GM18505 (cell line): ENCODE measurements around the gene RNF213.
"Not testable (repeated sequence)": the region's sequence is repeated elsewhere in the genome, so short reads cannot be mapped to it uniquely, and the experiment has no call there.

Experiments
- ATAC-seq: cut with Tn5 transposase; IDR thresholded peaks from one replicate; pipeline ENCODE4 v1.9.1; 2021; ENCODE audit not compliant: unreplicated experiment
- POLR2A ChIP-seq: IDR thresholded peaks from 4 replicates; pipeline ENCODE4 v1.6.1; 2011; ENCODE audit warnings: borderline replicate concordance; ENCODE audit not compliant: insufficient read depth, insufficient read length; ENCODE audit errors: extremely low read depth

RNF213 gene

DNA sequence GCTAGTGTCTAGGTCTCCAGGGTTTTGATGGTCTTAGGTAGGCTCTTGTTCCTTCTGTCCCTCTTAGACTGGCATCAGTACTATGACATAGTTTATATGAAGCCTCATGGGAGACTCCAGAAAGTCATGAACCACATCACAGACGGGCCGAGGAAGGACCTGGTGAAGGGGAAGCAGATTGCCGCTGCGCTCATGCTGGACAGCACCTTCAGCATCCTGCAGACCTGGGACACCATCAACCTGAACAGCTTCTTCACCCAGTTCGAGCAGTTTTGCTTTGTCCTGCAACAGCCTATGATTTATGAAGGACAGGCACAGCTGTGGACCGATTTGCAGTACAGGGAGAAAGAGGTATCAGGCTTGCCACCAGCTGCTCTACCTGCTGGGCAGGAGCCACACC, 34.0 kb downstream of the RNF213 start:
- no peak for TF ChIP-seq POLR2A
- ATAC-seq: no peak

DNA sequence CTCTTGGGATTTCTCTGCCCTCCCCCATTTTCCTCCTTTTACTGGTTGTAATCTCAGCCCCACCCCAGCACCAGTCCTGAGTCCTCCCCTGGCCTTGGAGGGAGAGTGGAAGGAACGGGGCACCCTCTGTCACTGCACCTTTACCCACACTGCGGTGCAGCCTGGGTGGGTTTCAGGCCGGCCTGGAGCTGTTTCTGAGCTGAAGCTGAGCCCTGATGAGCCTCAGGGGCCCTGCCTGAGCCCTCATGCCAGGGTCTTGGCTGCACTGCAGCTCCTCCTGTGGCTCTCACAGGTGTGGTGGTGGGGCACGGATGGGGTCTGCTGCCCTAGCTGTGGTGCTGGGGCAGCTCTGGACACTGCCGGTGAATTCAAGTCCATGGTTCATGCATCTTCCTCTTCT, 34.5 kb downstream of the RNF213 start:
- no peak for TF ChIP-seq POLR2A
- no peak for ATAC-seq

DNA sequence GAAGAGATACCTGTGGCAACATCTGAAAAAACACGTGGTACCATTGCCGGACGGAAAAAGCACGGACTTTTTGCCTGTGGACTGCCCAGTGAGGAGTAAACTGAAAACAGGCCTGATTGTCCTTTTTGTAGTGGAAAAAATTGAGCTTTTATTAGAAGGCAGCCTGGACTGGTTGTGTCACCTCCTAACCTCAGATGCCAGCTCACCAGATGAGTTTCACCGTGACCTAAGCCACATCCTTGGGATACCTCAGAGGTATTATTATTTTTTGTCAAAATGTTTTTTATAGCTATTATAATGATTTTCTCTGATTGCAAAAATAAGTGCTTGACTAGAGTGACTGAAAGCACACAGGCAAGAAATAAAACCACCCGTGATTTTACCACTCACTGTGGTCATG, 34.9 kb downstream of the RNF213 start:
- ATAC-seq: no peak
- TF ChIP-seq POLR2A: no peak

DNA sequence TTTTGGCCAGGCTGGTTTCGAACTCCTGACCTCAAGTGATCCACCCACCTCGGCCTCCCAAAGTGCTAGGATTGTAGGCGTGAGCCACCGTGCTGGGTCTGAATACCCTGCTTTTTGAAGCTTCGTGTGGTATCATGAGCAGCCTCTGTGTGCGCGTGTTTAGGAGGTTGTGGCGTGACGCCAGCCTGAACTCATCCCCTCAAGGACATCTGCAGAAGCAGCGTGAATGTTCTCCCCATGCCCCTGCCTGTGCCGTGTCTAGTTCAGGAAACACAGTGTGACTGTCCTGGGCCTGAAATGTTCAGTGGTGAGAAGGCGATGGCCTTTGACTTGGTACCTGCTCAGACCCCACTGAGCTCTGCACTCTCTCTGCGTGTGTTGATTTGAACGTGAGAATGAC, 35.6 kb downstream of the RNF213 start:
- no peak for TF ChIP-seq POLR2A
- no peak for ATAC-seq

GRCh38 chr17:80297996-80298560, 37.4 kb downstream of the RNF213 start:
- no peak for ATAC-seq
- no peak for TF ChIP-seq POLR2A

DNA sequence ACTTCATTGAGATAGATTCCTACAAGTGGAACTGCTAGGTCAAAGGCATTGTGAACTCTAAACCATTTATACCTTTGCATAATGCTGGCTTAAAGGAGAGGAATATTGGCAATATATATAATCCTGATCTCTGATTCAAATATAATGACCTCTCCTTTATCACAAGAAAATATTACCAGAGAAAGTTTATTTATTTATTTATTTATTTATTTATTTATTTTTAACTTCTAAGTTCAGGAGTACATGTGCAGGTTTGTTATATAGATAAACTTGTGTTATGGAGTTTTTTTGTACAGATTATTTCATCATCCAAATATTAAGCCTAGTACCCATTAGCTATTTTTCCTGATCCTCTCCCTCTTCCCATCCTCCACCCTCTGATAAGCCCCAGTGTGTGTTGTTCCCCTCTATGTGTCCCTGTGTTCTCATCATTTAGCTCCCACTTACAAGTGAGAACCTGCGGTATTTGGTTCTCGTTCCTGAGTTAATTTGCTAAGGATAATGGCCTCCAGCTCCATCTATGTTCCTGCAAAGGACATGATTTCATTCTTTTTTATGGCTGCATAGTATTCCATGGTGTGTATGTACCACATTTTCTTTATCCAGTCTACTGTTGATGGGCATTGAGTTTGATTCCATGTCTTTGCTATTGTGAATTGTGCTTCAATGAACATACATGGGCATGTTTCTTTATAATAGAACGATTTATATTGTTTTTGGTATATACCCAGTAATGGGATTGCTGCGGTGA, 38.9 kb downstream of the RNF213 start:
- not testable (repeated sequence) for ATAC-seq

DNA sequence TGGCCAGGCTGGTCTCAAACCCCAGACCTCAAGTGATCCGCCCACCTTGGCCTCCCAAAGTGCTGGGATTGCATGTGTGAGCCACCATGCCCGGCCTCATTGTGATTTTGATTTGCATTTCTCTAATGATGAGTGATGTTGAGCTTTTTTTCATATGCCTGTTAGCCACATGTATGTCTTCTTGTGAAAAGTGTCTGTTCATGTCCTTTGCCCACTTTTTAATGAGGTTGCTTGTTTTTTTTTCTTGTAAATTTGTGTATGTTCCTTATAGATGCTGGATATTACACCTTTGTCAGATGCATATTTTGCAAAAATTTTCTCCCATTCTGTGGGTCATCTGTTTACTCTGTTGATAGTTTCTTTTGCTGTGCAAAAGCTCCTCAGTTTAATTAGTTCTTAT, 40.1 kb downstream of the RNF213 start:
- ATAC-seq: not testable (repeated sequence)

GRCh38 chr17:80303824-80304223, 43.2 kb downstream of the RNF213 start:
- ATAC-seq: no peak
- TF ChIP-seq POLR2A: no peak

DNA sequence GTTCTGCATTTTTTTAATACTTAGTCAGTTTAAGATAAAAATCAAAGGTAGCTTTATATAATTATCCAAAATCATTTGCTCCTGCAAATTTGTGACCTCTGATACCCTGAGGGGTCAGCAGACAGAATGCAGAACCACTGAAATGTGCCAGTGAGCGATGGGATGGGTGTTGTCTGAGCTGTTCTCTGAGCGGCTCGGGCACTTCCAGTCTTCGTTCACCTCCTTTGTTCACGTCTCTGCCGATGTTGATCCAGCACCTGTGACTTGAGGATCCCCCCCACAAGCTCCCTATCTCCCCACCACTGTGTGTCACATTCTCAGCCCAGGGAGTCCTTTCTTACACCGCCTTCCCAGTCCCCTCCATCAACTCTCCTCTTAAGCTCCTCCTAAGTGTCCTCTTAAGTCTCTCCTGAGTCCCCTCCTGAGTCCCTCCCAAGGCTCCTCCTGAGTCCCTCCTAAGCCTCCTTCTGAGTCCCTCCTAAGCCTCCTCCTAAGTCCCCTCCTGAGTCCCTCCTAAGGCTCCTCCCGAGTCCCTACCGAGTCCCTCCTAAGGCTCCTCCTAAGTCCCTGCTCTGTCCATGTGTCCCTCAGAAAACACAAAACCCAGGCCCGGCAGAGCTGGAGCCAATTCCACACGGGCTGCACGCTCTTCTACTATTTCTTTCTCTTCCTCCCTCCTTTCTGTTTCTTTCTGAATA, 47.5 kb downstream of the RNF213 start:
- TF ChIP-seq POLR2A: no peak
- ATAC-seq: no peak

DNA sequence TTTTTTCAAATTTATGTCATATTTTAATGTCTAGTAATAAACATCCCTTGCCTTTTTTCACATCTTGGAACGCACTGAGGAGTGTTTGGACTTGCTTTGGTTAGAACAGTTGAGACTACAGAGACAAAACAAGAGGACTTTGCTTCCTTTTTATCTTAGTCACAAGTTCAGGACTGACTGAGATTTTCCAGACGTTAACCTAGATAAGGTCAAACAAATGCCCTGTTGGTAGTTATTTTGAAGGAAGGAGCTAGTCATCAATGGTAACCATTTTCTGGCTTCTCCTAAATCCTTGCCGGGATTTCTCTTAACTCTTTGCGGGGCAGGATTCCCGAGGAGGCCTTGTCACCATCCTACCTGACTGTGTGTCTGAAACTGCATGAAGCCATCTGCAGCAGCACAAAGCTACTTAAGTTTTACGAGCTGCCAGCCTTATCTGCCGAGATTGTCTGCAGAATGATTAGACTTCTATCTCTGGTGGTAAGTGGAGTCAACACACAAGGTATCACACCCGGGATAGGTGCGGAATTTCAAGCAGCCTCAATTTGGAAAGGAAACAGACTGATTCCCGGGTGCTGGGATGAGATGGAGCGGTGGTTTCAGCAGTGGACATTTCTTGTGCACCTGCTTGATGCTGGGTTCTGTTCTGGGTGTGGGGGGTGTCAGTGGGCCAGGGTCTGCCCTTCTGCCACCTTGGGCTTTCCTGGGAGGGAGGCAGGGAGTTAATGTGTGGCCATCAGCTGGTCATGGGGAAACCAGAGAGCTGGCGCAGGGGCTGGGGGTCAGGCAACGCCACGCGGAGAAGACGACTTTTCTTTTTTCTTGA, 48.3 kb downstream of the RNF213 start:
- TF ChIP-seq POLR2A: no peak
- ATAC-seq: no peak

- ATAC-seq: no peak
- TF ChIP-seq POLR2A: no peak
Measured at GRCh38 chr17:80311216-80311827, 50.7 kb downstream of the RNF213 start.

GRCh38 chr17:80312621-80313135, 52.0 kb downstream of the RNF213 start:
- no peak for TF ChIP-seq POLR2A
- no peak for ATAC-seq
